OCI-LY1 (cell line): ENCODE results near the gene PDF.

Experiments
- EZH2 ChIP-seq: fragments of 200-600 bp; sonication (generic), shearing (Covaris generic); IDR thresholded peaks from 2 replicates; pipeline ENCODE4 v1.8.0; 2017; ENCODE audit warnings: borderline replicate concordance, mixed run types, mild to moderate bottlenecking, antibody characterized with exemption, low read length, moderate library complexity, mixed read lengths
- TF ChIP-seq, protein P1 (sequence below): fragments of 200-600 bp; sonication (generic), shearing (Covaris generic); IDR thresholded peaks from 2 replicates; pipeline ENCODE4 v1.5.1; 2017; ENCODE audit warnings: mild to moderate bottlenecking, antibody characterized with exemption, low read length, moderate library complexity, mixed read lengths

DNA sequence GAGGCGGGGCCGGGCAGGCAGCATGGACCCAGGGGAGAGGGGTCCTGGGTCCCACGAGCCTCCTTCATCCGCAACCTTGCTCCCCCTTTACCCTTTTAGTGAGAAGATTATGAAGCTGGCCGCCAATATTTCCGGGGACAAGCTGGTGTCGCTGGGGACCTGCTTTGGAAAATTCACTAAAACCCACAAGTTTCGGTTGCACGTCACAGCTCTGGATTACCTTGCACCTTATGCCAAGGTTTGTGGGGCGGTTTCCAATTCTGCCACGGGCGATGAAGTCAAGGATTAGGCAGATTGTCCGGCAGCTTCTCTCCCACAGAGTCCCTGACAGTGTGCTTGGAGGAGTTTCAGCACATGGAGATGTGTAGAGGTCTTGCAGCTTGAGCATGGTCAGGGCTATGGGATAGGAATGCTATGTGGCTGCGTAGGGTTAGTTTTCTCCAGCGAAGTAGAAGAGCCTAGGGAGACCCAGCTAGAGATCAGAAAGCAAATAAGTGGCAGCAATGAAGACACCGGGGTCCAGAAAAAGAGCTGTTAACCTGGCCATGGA, 9.8 kb upstream of the PDF start:
- TF ChIP-seq EZH2, result no peak
- TF ChIP-seq, protein P1, sequence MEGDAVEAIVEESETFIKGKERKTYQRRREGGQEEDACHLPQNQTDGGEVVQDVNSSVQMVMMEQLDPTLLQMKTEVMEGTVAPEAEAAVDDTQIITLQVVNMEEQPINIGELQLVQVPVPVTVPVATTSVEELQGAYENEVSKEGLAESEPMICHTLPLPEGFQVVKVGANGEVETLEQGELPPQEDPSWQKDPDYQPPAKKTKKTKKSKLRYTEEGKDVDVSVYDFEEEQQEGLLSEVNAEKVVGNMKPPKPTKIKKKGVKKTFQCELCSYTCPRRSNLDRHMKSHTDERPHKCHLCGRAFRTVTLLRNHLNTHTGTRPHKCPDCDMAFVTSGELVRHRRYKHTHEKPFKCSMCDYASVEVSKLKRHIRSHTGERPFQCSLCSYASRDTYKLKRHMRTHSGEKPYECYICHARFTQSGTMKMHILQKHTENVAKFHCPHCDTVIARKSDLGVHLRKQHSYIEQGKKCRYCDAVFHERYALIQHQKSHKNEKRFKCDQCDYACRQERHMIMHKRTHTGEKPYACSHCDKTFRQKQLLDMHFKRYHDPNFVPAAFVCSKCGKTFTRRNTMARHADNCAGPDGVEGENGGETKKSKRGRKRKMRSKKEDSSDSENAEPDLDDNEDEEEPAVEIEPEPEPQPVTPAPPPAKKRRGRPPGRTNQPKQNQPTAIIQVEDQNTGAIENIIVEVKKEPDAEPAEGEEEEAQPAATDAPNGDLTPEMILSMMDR, result no peak
